PC-3 (cell line): ENCODE results near the gene DNAJC6. TPM values are rescaled to one million over a fixed set of nuclear protein-coding genes. Genes with fewer than 3 reads are reported as not detected.

Experiments used
- ATAC-seq: fragments of 200-7000 bp; cut with Tn5 transposase; 2 replicates; pipeline ENCODE4 v1.9.1; 2020; ENCODE audit warnings: mild to moderate bottlenecking, moderate library complexity
- BruUV-seq: library from RNA; stranded (reverse); fragments of 400-500 nt; replicated peaks from 2 replicates; lab custom pipeline; 2021; lab: Mats Ljungman, UMichigan
- CTCF ChIA-PET: fragments of 300-600 bp; sonication (Branson Sonifier 250); formaldehyde crosslinking; loops from one replicate; lab custom pipeline; 2022; ENCODE audit warnings: antibody characterized with exemption; lab: Charles Lee
- POLR2A ChIA-PET: fragments of 300-600 bp; sonication (Branson Sonifier 250); formaldehyde crosslinking; loops from one replicate; lab custom pipeline; 2022; ENCODE audit warnings: antibody characterized with exemption; ENCODE audit not compliant: unreplicated experiment; lab: Charles Lee
- DNase-seq: peaks from one replicate; pipeline ENCODE4 v3.0.0-alpha.2; 2015
- H2AFZ ChIP-seq: fragments of 300-600 bp; sonication (generic); 2 replicates; pipeline ENCODE4 v1.6.0; 2016; ENCODE audit warnings: antibody characterized with exemption, low read length
- H3F3A ChIP-seq: fragments of 300-600 bp; sonication (generic); one replicate; pipeline ENCODE4 v1.6.0; 2017; ENCODE audit warnings: antibody characterized with exemption, low read length, control low read depth, mild to moderate bottlenecking; ENCODE audit not compliant: unreplicated experiment
- H3K27ac ChIP-seq: fragments of 300-600 bp; sonication (generic); 2 replicates; pipeline ENCODE4 v1.5.1; 2016; ENCODE audit warnings: mild to moderate bottlenecking, low read length
- H3K27me3 ChIP-seq: fragments of 300-600 bp; sonication (generic); 2 replicates; pipeline ENCODE4 v1.6.1; 2016; ENCODE audit warnings: low read length, mixed read lengths
- H3K36me3 ChIP-seq: fragments of 300-600 bp; sonication (generic); 2 replicates; pipeline ENCODE4 v1.6.1; 2016; ENCODE audit warnings: low read depth, mixed run types, low read length, mixed read lengths
- H3K4me1 ChIP-seq: fragments of 300-600 bp; sonication (generic); 2 replicates; pipeline ENCODE4 v1.5.1; 2016; ENCODE audit warnings: low read length; ENCODE audit not compliant: insufficient read depth
- H3K4me2 ChIP-seq: fragments of 300-600 bp; sonication (generic); 2 replicates; pipeline ENCODE4 v1.6.0; 2016; ENCODE audit warnings: low read length
- H3K4me3 ChIP-seq: fragments of 300-600 bp; sonication (generic); 2 replicates; pipeline ENCODE4 v1.5.1; 2016; ENCODE audit warnings: mild to moderate bottlenecking, low read length, mixed read lengths
- H3K79me2 ChIP-seq: fragments of 300-600 bp; sonication (generic); 2 replicates; pipeline ENCODE4 v1.6.1; 2017; ENCODE audit warnings: low read length, mixed read lengths
- H3K9ac ChIP-seq: fragments of 300-600 bp; sonication (generic); 2 replicates; pipeline ENCODE4 v1.6.0; 2016; ENCODE audit warnings: mild to moderate bottlenecking, low read length
- H3K9me2 ChIP-seq: fragments of 300-600 bp; sonication (generic); replicated peaks from 2 replicates; pipeline ENCODE4 v1.6.1; 2016; ENCODE audit warnings: mixed run types, low read length, mixed read lengths
- H3K9me3 ChIP-seq: fragments of 300-600 bp; sonication (generic); 2 replicates; pipeline ENCODE4 v1.6.1; 2016; ENCODE audit warnings: low read length, mixed read lengths
- H4K20me1 ChIP-seq: fragments of 300-600 bp; sonication (generic); 2 replicates; pipeline ENCODE4 v1.6.1; 2016; ENCODE audit warnings: low read length, mixed read lengths
- EZH2 ChIP-seq: fragments of 300-600 bp; sonication (generic); IDR thresholded peaks from one replicate; pipeline ENCODE4 v1.6.1; 2017; ENCODE audit warnings: antibody characterized with exemption, mild to moderate bottlenecking, low read length; ENCODE audit not compliant: unreplicated experiment
- EZH2phosphoT487 ChIP-seq: fragments of 300-600 bp; sonication (generic); IDR thresholded peaks from 2 replicates; pipeline ENCODE4 v1.6.1; 2018; ENCODE audit warnings: mild to moderate bottlenecking, antibody characterized with exemption, low read length, borderline replicate concordance
- intact Hi-C: fragments of 100-400 bp; cut with micrococcal nuclease; formaldehyde crosslinking; loops from 2 replicates; pipeline ENCODE4 v1.9.0; 2023
- total RNA-seq: library from RNA; depleted of rRNA; stranded (reverse); fragments of >200 nt; gene quantifications from 2 replicates; pipeline ENCODE4 v1.2.3, GENCODE V29; 2014
- TF ChIP-seq, protein P1 (sequence below): fragments of 300-600 bp; sonication (generic); conservative IDR thresholded peaks from 2 replicates; pipeline ENCODE4 v1.5.1; 2017; ENCODE audit warnings: antibody characterized with exemption, low read depth, mild to moderate bottlenecking, low read length

DNAJC6 gene
- total RNA-seq, 1 experiment from 2014 or later = 3.0 TPM

DNA sequence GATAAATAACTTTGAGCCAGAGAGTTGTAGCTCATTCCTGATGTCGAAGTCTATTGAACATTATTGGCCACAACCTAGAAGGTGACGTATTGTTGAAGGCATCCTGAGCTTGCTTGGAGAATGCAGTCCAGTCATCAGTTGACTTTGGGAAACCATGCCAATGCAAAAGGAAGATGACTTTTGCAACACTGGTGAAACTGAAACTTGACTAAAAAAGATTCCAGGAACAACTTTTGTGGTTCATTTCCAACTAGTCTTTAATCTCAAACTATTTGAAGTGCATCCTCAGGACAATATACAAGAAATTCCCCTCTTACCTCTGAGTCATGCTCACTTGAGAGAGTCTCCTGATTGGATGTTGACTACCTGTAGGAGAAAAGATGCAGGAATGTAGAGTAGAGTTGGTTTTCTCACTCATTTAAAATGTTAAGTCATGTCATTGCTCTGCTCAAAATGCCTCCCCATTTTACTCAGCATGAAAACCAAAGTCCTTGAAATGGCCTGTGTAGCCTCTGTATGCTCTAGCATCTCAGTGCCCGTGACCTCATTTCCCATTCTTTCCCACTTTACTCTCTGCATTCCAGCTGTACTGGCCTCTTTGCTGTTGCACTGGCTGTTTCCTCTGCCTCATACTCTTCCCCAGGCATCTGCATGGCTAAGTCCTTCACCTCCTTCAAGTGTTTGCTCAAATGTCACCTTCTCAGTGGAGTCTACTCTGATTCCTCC lies 86.7 kb downstream of the DNAJC6 start:
- TF ChIP-seq, protein P1, sequence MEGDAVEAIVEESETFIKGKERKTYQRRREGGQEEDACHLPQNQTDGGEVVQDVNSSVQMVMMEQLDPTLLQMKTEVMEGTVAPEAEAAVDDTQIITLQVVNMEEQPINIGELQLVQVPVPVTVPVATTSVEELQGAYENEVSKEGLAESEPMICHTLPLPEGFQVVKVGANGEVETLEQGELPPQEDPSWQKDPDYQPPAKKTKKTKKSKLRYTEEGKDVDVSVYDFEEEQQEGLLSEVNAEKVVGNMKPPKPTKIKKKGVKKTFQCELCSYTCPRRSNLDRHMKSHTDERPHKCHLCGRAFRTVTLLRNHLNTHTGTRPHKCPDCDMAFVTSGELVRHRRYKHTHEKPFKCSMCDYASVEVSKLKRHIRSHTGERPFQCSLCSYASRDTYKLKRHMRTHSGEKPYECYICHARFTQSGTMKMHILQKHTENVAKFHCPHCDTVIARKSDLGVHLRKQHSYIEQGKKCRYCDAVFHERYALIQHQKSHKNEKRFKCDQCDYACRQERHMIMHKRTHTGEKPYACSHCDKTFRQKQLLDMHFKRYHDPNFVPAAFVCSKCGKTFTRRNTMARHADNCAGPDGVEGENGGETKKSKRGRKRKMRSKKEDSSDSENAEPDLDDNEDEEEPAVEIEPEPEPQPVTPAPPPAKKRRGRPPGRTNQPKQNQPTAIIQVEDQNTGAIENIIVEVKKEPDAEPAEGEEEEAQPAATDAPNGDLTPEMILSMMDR = no peak
- no peak for TF ChIP-seq EZH2
- no peak for TF ChIP-seq EZH2phosphoT487
- ChIA-PET POLR2A (no interaction called here), CTCF (no interaction called here)
- H3F3A ChIP-seq = peaks cover 4% of the 10 kb centered on the region
- intact Hi-C loops = no loop called here
- H3K9me2 ChIP-seq = no peaks in the 10 kb centered on the region
- H3K4me3 ChIP-seq = no peak overlapping the region
- H3K79me2 ChIP-seq = no peaks in the 10 kb centered on the region
- peaks cover 20% of the 10 kb centered on the region for H3K4me1 ChIP-seq
- no peak overlapping the region for H3K4me2 ChIP-seq
- no peaks in the 10 kb centered on the region for H3K27me3 ChIP-seq
- no peak for ATAC-seq
- no peaks in the 10 kb centered on the region for H3K9me3 ChIP-seq
- no peak overlapping the region for H3K9ac ChIP-seq
- H3K36me3 ChIP-seq = no peaks in the 10 kb centered on the region
- no TSS peak for BruUV-seq
- H2AFZ ChIP-seq = no peak overlapping the region
- H3K27ac ChIP-seq = no peak overlapping the region
- H4K20me1 ChIP-seq = no peaks in the 10 kb centered on the region
- peak; percentile 13 for DNase-seq

DNA sequence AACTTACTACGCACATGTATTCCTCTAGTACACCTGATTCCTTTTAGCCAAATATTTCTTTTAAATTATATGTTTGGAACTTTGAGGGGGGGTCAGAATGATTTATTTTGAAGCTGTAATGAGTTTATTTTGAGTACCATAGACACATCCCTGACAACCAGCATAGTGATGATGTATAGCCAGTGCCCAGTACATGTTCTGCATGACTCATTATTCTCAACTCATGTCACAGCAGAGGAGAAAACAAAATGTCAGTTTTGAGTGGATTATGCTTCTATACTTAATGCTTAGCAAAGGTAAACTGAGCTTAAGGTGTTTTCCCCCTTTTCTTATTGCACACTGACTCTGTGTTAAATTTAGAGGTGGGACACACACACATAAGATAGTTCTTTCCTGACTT lies 88.7 kb downstream of the DNAJC6 start:
- Histone ChIP-seq H3K4me1 (peaks cover 11% of the 10 kb centered on the region), H3F3A (peaks cover 1% of the 10 kb centered on the region), H3K9ac (no peak overlapping the region), H3K27me3 (no peaks in the 10 kb centered on the region), H3K9me2 (no peaks in the 10 kb centered on the region), H3K9me3 (no peaks in the 10 kb centered on the region), H2AFZ (no peak overlapping the region), H4K20me1 (no peaks in the 10 kb centered on the region), H3K4me3 (no peak overlapping the region), H3K79me2 (no peaks in the 10 kb centered on the region), H3K27ac (no peak overlapping the region), H3K4me2 (no peak overlapping the region), H3K36me3 (no peaks in the 10 kb centered on the region)
- ATAC-seq (no peak), DNase-seq (no peak)
- POLR2A ChIA-PET = no interaction called here
- CTCF ChIA-PET = no interaction called here
- intact Hi-C loops = no loop called here
- no TSS peak for BruUV-seq
- TF ChIP-seq EZH2 (no peak), EZH2phosphoT487 (no peak)
- TF ChIP-seq, protein P1 = no peak

DNA sequence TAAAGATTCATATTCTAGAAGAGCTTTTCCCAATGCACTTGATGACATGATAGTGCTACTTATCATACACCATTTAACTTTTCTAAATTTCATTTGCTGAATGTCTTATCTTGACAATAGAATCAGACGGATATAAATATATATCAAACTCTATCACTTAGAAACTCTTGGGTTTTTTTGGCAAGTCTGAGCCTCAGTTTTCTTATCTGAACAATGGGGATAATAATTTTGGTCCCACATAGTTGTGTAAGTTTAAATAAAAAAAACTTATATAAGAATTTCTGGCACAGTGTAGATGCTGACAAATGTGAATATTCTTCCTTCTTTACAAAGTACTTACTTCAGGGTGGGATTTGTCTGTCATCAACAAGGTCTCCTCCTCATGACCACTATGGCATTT lies 89.7 kb downstream of the DNAJC6 start:
- ChIA-PET CTCF (no interaction called here), POLR2A (no interaction called here)
- TF ChIP-seq EZH2 (no peak), EZH2phosphoT487 (no peak)
- TF ChIP-seq, protein P1 = no peak
- Histone ChIP-seq H3K4me3 (no peak overlapping the region), H4K20me1 (no peaks in the 10 kb centered on the region), H3F3A (no peaks in the 10 kb centered on the region), H3K9me3 (no peaks in the 10 kb centered on the region), H3K27me3 (no peaks in the 10 kb centered on the region), H2AFZ (no peak overlapping the region), H3K9me2 (no peaks in the 10 kb centered on the region), H3K9ac (no peak overlapping the region), H3K4me1 (peaks cover 2% of the 10 kb centered on the region; the same call in 1 of the 2 replicates), H3K27ac (no peak overlapping the region), H3K36me3 (no peaks in the 10 kb centered on the region), H3K79me2 (no peaks in the 10 kb centered on the region), H3K4me2 (no peak overlapping the region)
- DNase-seq = no peak
- ATAC-seq = no peak
- BruUV-seq = no TSS peak
- intact Hi-C loops = no loop called here
